GM23248 (cell line): Measurements from ENCODE around the gene TRIM37. TPM values are rescaled to one million over a fixed set of nuclear protein-coding genes. Genes with fewer than 3 reads are reported as not detected.

ENCODE experiments used
- DNase-seq: peaks from one replicate; pipeline ENCODE4 v3.0.0-alpha.2; 2015
- H2AFZ ChIP-seq: fragments of 200-600 bp; sonication (generic); 2 replicates; pipeline ENCODE4 v1.6.1; 2016; ENCODE audit warnings: antibody characterized with exemption
- H3F3A ChIP-seq: fragments of 200-600 bp; sonication (generic); 2 replicates; pipeline ENCODE4 v1.6.1; 2016; ENCODE audit warnings: mild to moderate bottlenecking, antibody characterized with exemption, mixed run types; ENCODE audit not compliant: insufficient read depth
- H3K27ac ChIP-seq: fragments of 200-600 bp; sonication (generic); 2 replicates; pipeline ENCODE4 v1.5.1; 2016; ENCODE audit warnings: mild to moderate bottlenecking
- H3K27me3 ChIP-seq: fragments of 200-600 bp; sonication (generic); replicated peaks from 2 replicates; pipeline ENCODE4 v1.6.1; 2016; ENCODE audit warnings: mild to moderate bottlenecking; ENCODE audit not compliant: insufficient read depth
- H3K36me3 ChIP-seq: fragments of 200-600 bp; sonication (generic); 2 replicates; pipeline ENCODE4 v1.6.1; 2016; ENCODE audit warnings: low read depth, mild to moderate bottlenecking
- H3K4me1 ChIP-seq: fragments of 200-600 bp; sonication (generic); 2 replicates; pipeline ENCODE4 v1.6.1; 2016; ENCODE audit warnings: mild to moderate bottlenecking; ENCODE audit not compliant: insufficient read depth
- H3K4me2 ChIP-seq: fragments of 200-600 bp; sonication (generic); one replicate; pipeline ENCODE4 v1.6.1; 2016; ENCODE audit warnings: mild to moderate bottlenecking; ENCODE audit not compliant: unreplicated experiment
- H3K4me3 ChIP-seq: fragments of 200-600 bp; sonication (generic); 2 replicates; pipeline ENCODE4 v1.5.1; 2016; ENCODE audit warnings: mild to moderate bottlenecking
- H3K79me2 ChIP-seq: fragments of 200-600 bp; sonication (generic); 2 replicates; pipeline ENCODE4 v1.6.1; 2016; ENCODE audit warnings: mild to moderate bottlenecking; ENCODE audit not compliant: insufficient read depth
- H3K9ac ChIP-seq: fragments of 200-600 bp; sonication (generic); 2 replicates; pipeline ENCODE4 v1.6.1; 2016; ENCODE audit warnings: mild to moderate bottlenecking
- H3K9me2 ChIP-seq: fragments of 200-600 bp; sonication (generic); 2 replicates; pipeline ENCODE4 v1.6.1; 2016; ENCODE audit warnings: mixed run types, mild to moderate bottlenecking, moderate library complexity; ENCODE audit not compliant: insufficient read depth
- H3K9me3 ChIP-seq: fragments of 200-600 bp; sonication (generic); one replicate; pipeline ENCODE4 v1.6.1; 2017; ENCODE audit warnings: low read depth
- H4K20me1 ChIP-seq: fragments of 200-600 bp; sonication (generic); 2 replicates; pipeline ENCODE4 v1.6.0; 2016; ENCODE audit not compliant: insufficient read depth
- EZH2 ChIP-seq: fragments of 200-600 bp; sonication (generic); IDR thresholded peaks from 2 replicates; pipeline ENCODE4 v1.6.1; 2018; ENCODE audit warnings: antibody characterized with exemption, mild to moderate bottlenecking; ENCODE audit not compliant: insufficient read depth, poor library complexity, severe bottlenecking
- EZH2phosphoT487 ChIP-seq: fragments of 200-600 bp; sonication (generic); IDR thresholded peaks from 2 replicates; pipeline ENCODE4 v1.6.1; 2018; ENCODE audit warnings: antibody characterized with exemption, moderate library complexity, mild to moderate bottlenecking, low read depth; ENCODE audit not compliant: insufficient read depth
- WGBS, 2 experiments: methylation state at CpG; one replicate each; pipeline ENCODE4 v1.1.6; 2015 to 2017; ENCODE audit warnings: low lambda C conversion rate in 2 of 2, low coverage in 1 of 2; ENCODE audit errors: missing lambda C conversion rate in 2 of 2; 5-methylcytosine and 5-hydroxymethylcytosine counted together
- in situ Hi-C: fragments of 300-500 bp; cut with MboI; formaldehyde crosslinking; loops from 2 replicates; pipeline ENCODE4 v1.15.0; 2020
- polyA plus RNA-seq: library from polyadenylated mRNA; unstranded; fragments of >200 nt; fragmentation: Nextera tagmentation; extraction: Ambion mirVana; gene quantifications from 2 replicates; pipeline ENCODE4 v1.2.1, GENCODE V29; 2016
- total RNA-seq: library from RNA; depleted of rRNA; stranded (reverse); fragments of >200 nt; shearing (Covaris generic); gene quantifications from 2 replicates; pipeline ENCODE4 v1.2.3, GENCODE V29; 2014

Gene TRIM37
- total and polyA plus RNA-seq, 2 experiments from 2014 or later, result 17.1 to 23.7 TPM

GRCh38 chr17:58989629-58990028 is 117.1 kb downstream of the TRIM37 start:
- Histone ChIP-seq H3F3A (0 out of 2 replicates have a peak, but pooled peaks cover 6% of the 10 kb centered on the region), H3K27me3 (no peaks in the 10 kb centered on the region), H3K9me2 (no peaks in the 10 kb centered on the region), H3K79me2 (no peaks in the 10 kb centered on the region), H3K27ac (no peak overlapping the region), H4K20me1 (no peaks in the 10 kb centered on the region), H3K4me1 (peaks cover 19% of the 10 kb centered on the region), H3K36me3 (no peaks in the 10 kb centered on the region), H3K9ac (no peak overlapping the region), H2AFZ (no peak overlapping the region), H3K4me3 (no peak overlapping the region), H3K9me3 (no peaks in the 10 kb centered on the region), H3K4me2 (no peak overlapping the region)
- no peak for DNase-seq
- in situ Hi-C loops, result loop anchor here (10.0 kb wide), 1 partner anchor 285 kb away; no protein-coding TSS in a partner anchor
- TF ChIP-seq EZH2 (no peak), EZH2phosphoT487 (no peak)
- WGBS, 2 experiments, result 46 to 49% methylated on average over 2 of the region's 2 CpGs

GRCh38 chr17:58985971-58986370 is 120.7 kb downstream of the TRIM37 start:
- Histone ChIP-seq H4K20me1 (no peaks in the 10 kb centered on the region), H3K9me3 (no peaks in the 10 kb centered on the region), H3K9ac (no peak overlapping the region), H3K9me2 (no peaks in the 10 kb centered on the region), H3K4me3 (no peak overlapping the region), H3K27me3 (no peaks in the 10 kb centered on the region), H3K4me2 (no peak overlapping the region), H3K79me2 (no peaks in the 10 kb centered on the region), H2AFZ (no peak overlapping the region), H3F3A (no peaks in the 10 kb centered on the region), H3K27ac (no peak overlapping the region), H3K36me3 (no peaks in the 10 kb centered on the region), H3K4me1 (no peaks in the 10 kb centered on the region)
- no peak for DNase-seq
- in situ Hi-C loops, result no loop called here
- WGBS, 2 experiments, result 93 to 99% methylated on average over 6 of the region's 6 CpGs
- TF ChIP-seq EZH2, result no peak
- TF ChIP-seq EZH2phosphoT487, result no peak

GRCh38 chr17:58985367-58985766 is 121.3 kb downstream of the TRIM37 start:
- H3K9me2 ChIP-seq, result no peaks in the 10 kb centered on the region
- no peak for TF ChIP-seq EZH2
- no peak for TF ChIP-seq EZH2phosphoT487
- no peak overlapping the region for H2AFZ ChIP-seq
- H3F3A ChIP-seq, result no peaks in the 10 kb centered on the region
- no peak overlapping the region for H3K9ac ChIP-seq
- no peak overlapping the region for H3K4me3 ChIP-seq
- no peaks in the 10 kb centered on the region for H3K9me3 ChIP-seq
- no peak overlapping the region for H3K4me2 ChIP-seq
- WGBS, 2 experiments, result 77 to 85% methylated on average over 6 of the region's 6 CpGs
- in situ Hi-C loops, result no loop called here
- no peak overlapping the region for H3K27ac ChIP-seq
- H3K36me3 ChIP-seq, result no peaks in the 10 kb centered on the region
- DNase-seq, result no peak
- H3K79me2 ChIP-seq, result no peaks in the 10 kb centered on the region
- H3K4me1 ChIP-seq, result no peaks in the 10 kb centered on the region
- H4K20me1 ChIP-seq, result no peaks in the 10 kb centered on the region
- H3K27me3 ChIP-seq, result no peaks in the 10 kb centered on the region

- Histone ChIP-seq H3K9me3 (no peaks in the 10 kb centered on the region), H3K79me2 (no peaks in the 10 kb centered on the region), H2AFZ (no peak overlapping the region), H3K4me3 (no peak overlapping the region), H3K4me1 (no peaks in the 10 kb centered on the region), H4K20me1 (no peaks in the 10 kb centered on the region), H3K9me2 (no peaks in the 10 kb centered on the region), H3K27me3 (no peaks in the 10 kb centered on the region), H3K9ac (no peak overlapping the region), H3F3A (no peaks in the 10 kb centered on the region), H3K4me2 (no peak overlapping the region), H3K36me3 (no peaks in the 10 kb centered on the region), H3K27ac (no peak overlapping the region)
- TF ChIP-seq EZH2 (no peak), EZH2phosphoT487 (no peak)
- WGBS, 2 experiments, result 89 to 91% methylated on average over 3 of the region's 3 CpGs
- in situ Hi-C loops, result no loop called here
- no peak for DNase-seq
These were observed 124.1 kb downstream of the TRIM37 start for GRCh38 chr17:58982626-58983025.
